Measurements from ENCODE around the gene TCF4.

Gene TCF4

GRCh38 chr18:55530166-55530565, 57.8 kb downstream of the TCF4 start:
- POLR2A ChIA-PET, result no interaction called here
- CTCF ChIA-PET, result interaction anchor here (0.6 kb wide), 1 partner anchor 276 kb away, joined by 5 read pairs; no protein-coding TSS in a partner anchor
- peak; percentile 6; the same call in 1 of the 2 replicates for TF ChIP-seq PRDM1 (tag by site-specific recombination; IDR thresholded peaks at IDR 0.05)
- TF ChIP-seq, protein P1, sequence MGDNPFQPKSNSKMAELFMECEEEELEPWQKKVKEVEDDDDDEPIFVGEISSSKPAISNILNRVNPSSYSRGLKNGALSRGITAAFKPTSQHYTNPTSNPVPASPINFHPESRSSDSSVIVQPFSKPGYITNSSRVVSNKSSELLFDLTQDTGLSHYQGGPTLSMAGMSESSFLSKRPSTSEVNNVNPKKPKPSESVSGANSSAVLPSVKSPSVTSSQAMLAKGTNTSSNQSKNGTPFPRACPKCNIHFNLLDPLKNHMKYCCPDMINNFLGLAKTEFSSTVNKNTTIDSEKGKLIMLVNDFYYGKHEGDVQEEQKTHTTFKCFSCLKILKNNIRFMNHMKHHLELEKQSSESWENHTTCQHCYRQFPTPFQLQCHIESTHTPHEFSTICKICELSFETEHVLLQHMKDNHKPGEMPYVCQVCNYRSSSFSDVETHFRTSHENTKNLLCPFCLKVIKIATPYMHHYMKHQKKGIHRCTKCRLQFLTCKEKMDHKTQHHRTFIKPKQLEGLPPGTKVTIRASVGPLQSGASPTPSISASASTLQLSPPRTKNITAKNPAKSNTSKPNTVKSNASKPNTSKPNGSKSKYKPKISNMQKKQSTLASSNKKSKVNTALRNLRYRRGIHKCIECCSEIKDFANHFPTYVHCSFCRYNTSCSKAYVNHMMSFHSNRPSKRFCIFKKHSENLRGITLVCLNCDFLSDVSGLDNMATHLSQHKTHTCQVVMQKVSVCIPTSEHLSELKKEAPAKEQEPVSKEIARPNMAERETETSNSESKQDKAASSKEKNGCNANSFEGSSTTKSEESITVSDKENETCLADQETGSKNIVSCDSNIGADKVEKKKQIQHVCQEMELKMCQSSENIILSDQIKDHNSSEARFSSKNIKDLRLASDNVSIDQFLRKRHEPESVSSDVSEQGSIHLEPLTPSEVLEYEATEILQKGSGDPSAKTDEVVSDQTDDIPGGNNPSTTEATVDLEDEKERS (tag by site-specific recombination; IDR thresholded peaks at IDR 0.05), result no peak

DNA sequence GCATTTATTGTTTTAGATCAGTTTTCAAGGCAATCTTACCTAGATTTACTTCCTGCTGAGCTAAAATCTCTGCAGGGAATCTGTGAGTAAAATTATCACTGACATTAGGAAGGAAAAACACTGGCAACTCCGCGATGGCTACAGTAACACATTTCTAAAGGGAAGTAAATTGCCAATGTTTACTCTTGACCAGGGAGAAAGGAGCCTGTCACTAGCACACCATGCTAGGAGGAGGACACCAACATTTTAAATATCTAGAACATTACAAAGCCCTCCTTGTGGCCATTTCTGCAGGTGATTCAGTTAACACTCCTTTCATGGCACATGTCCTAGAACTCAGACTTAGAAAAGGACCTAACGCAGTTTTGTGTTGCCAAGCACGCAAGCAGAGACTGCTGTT, 58.4 kb downstream of the TCF4 start:
- Histone ChIP-seq H3K36me3 (ENCODE audit: control insufficient read depth in 2 of 2, insufficient read depth in 1 of 2, low read length in 2 of 2) (no peaks in the 10 kb centered on the region), H3K4me1 (ENCODE audit: control insufficient read depth, insufficient read depth, low read length) (peaks cover 3% of the 10 kb centered on the region), H3K9me3 (ENCODE audit: control insufficient read depth, insufficient read depth, low read depth, low read length) (no peaks in the 10 kb centered on the region), H3K27ac (ENCODE audit: extremely low read depth, low read depth, low read length) (no peak overlapping the region), H3K4me3 (ENCODE audit: low read depth, low read length) (no peak overlapping the region)
- no peak for TF ChIP-seq ZNF843 (tag by site-specific recombination; IDR thresholded peaks at IDR 0.05)
- no peak for TF ChIP-seq CTCF (tag by site-specific recombination; IDR thresholded peaks at IDR 0.05)
- TF ChIP-seq, protein P2, sequence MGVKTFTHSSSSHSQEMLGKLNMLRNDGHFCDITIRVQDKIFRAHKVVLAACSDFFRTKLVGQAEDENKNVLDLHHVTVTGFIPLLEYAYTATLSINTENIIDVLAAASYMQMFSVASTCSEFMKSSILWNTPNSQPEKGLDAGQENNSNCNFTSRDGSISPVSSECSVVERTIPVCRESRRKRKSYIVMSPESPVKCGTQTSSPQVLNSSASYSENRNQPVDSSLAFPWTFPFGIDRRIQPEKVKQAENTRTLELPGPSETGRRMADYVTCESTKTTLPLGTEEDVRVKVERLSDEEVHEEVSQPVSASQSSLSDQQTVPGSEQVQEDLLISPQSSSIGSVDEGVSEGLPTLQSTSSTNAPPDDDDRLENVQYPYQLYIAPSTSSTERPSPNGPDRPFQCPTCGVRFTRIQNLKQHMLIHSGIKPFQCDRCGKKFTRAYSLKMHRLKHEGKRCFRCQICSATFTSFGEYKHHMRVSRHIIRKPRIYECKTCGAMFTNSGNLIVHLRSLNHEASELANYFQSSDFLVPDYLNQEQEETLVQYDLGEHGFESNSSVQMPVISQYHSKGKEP (tag by site-specific recombination; IDR thresholded peaks at IDR 0.05), result no peak
- no peak for TF ChIP-seq GLI2 (tag by site-specific recombination; IDR thresholded peaks at IDR 0.05; ENCODE audit: borderline replicate concordance, low read depth)
- ChIA-PET CTCF (no interaction called here), POLR2A (no interaction called here)

More at GRCh38 chr18:55530166-55530565, 57.8 kb downstream of the TCF4 start:
- no peak overlapping the region for H3K4me3 ChIP-seq (ENCODE audit: low read depth, low read length)
- no peaks in the 10 kb centered on the region for H3K36me3 ChIP-seq (ENCODE audit: control insufficient read depth in 2 of 2, insufficient read depth in 1 of 2, low read length in 2 of 2)
- H3K4me1 ChIP-seq (ENCODE audit: control insufficient read depth, insufficient read depth, low read length), result peaks cover 6% of the 10 kb centered on the region
- no peak overlapping the region for H3K27ac ChIP-seq (ENCODE audit: extremely low read depth, low read depth, low read length)
- no peaks in the 10 kb centered on the region for H3K9me3 ChIP-seq (ENCODE audit: control insufficient read depth, insufficient read depth, low read depth, low read length)

GRCh38 chr18:55525845-55526244, 62.1 kb downstream of the TCF4 start:
- no peak overlapping the region for H3K4me3 ChIP-seq (ENCODE audit: low read depth, low read length)
- TF ChIP-seq ZNF133 (tag by site-specific recombination; IDR thresholded peaks at IDR 0.05), result peak; percentile 79
- TF ChIP-seq ZBTB20 (tag by site-specific recombination; IDR thresholded peaks at IDR 0.05), result no peak
- H3K9me3 ChIP-seq (ENCODE audit: control insufficient read depth, insufficient read depth, low read depth, low read length), result no peaks in the 10 kb centered on the region
- ChIA-PET POLR2A (no interaction called here), CTCF (interaction anchor here (0.8 kb wide), 1 partner anchor 1755 kb away, joined by 3 read pairs; no protein-coding TSS in a partner anchor)
- H3K36me3 ChIP-seq (ENCODE audit: control insufficient read depth in 2 of 2, insufficient read depth in 1 of 2, low read length in 2 of 2), result no peaks in the 10 kb centered on the region
- no peak overlapping the region for H3K27ac ChIP-seq (ENCODE audit: extremely low read depth, low read depth, low read length)
- no peaks in the 10 kb centered on the region; the same call in 1 of the 2 replicates for H3K4me1 ChIP-seq (ENCODE audit: control insufficient read depth, insufficient read depth, low read length)

DNA sequence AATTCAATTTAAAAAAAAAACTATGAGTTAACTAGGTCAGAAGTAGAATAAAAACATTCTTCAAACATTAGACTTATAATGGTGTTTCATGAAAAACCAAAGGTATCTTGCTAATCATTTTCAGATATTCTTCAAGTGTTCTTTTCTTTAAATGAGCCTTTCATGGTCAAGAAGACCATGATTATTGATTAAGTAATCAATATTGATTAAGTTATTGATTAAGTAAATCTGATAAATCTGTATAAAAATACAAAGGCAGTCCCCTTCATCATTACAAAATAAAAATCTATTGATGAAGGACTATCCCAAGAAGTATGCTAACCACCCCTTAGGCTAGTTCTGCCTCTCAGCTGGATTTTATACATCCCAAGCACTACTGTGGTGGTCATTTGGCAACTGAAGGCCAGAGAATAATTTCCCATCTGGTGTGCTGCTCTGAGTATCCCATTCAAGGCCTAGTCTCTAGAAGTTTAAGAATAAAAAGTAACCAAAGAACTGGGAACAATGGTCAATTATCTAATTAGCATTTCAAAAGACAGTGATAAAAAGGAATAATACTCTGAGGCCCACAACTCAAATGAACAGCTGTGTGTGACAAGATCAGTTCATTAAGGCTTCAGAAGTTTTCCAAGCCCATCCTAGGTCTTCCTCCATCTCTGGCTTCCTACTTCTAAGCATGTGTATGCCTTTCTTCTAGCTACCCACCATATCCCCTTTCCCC, 63.5 kb downstream of the TCF4 start:
- Histone ChIP-seq H3K9me3 (ENCODE audit: control insufficient read depth, insufficient read depth, low read depth, low read length) (no peaks in the 10 kb centered on the region), H3K27ac (ENCODE audit: extremely low read depth, low read depth, low read length) (no peak overlapping the region), H3K4me3 (ENCODE audit: low read depth, low read length) (no peak overlapping the region), H3K4me1 (ENCODE audit: control insufficient read depth, insufficient read depth, low read length) (no peaks in the 10 kb centered on the region; the same call in 1 of the 2 replicates), H3K36me3 (ENCODE audit: control insufficient read depth in 2 of 2, insufficient read depth in 1 of 2, low read length in 2 of 2) (no peaks in the 10 kb centered on the region)
- ChIA-PET POLR2A (no interaction called here), CTCF (interaction anchor here (0.8 to 1.0 kb wide), 2 partner anchors 554 to 1052 kb away, joined by 3 read pairs; no protein-coding TSS in a partner anchor)
- TF ChIP-seq ZNF155 (tag by site-specific recombination; IDR thresholded peaks at IDR 0.05) (no peak), BCL11A (tag by site-specific recombination; IDR thresholded peaks at IDR 0.05; ENCODE audit: low read depth) (no peak), ZNF48 (tag by site-specific recombination; IDR thresholded peaks at IDR 0.05) (no peak), KLF8 (tag by site-specific recombination; IDR thresholded peaks at IDR 0.05) (no peak), ZSCAN23 (tag by site-specific recombination; IDR thresholded peaks at IDR 0.05) (no peak), ZNF169 (tag by site-specific recombination; IDR thresholded peaks at IDR 0.05) (no peak), INSM2 (tag by site-specific recombination; IDR thresholded peaks at IDR 0.05) (no peak), ZNF248 (tag by site-specific recombination; IDR thresholded peaks at IDR 0.05) (no peak), ZNF18 (tag by site-specific recombination; IDR thresholded peaks at IDR 0.05) (no peak)
